22Rv1 (cell line): ENCODE measurements around the gene PDE9A.

Experiments
- ZFX ChIP-seq: fragments of 450-650 bp; IDR thresholded peaks from 2 replicates; pipeline ENCODE4 v1.6.1; 2017; ENCODE audit warnings: antibody characterized with exemption, borderline replicate concordance
- TF ChIP-seq, protein P1 (sequence below): fragments of 450-650 bp; IDR thresholded peaks from 2 replicates; pipeline ENCODE4 v1.5.1; 2017; ENCODE audit warnings: mild to moderate bottlenecking

DNA sequence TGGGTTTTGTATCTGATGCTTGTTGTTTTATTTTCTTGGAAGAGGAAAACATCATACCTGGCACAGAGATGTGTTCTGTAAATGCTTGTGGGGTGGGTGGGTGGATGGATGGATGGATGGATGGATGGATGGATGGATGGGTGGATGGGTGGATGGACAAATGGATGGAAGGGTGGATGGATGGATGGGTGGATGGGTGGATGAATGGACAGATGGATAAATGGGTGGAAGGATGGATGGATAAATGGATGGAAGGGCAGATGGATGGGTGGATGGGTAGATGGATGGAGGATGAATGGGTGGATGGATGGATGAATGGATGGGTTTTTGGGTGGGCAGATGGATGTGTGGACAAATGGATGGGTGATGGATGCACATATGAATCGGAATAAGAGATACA is 111.5 kb downstream of the PDE9A start:
- TF ChIP-seq, protein P1, sequence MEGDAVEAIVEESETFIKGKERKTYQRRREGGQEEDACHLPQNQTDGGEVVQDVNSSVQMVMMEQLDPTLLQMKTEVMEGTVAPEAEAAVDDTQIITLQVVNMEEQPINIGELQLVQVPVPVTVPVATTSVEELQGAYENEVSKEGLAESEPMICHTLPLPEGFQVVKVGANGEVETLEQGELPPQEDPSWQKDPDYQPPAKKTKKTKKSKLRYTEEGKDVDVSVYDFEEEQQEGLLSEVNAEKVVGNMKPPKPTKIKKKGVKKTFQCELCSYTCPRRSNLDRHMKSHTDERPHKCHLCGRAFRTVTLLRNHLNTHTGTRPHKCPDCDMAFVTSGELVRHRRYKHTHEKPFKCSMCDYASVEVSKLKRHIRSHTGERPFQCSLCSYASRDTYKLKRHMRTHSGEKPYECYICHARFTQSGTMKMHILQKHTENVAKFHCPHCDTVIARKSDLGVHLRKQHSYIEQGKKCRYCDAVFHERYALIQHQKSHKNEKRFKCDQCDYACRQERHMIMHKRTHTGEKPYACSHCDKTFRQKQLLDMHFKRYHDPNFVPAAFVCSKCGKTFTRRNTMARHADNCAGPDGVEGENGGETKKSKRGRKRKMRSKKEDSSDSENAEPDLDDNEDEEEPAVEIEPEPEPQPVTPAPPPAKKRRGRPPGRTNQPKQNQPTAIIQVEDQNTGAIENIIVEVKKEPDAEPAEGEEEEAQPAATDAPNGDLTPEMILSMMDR = no peak
- TF ChIP-seq ZFX = no peak
